HG03342 (cell line): ENCODE measurements around the gene CCDC201.

Source experiments
- ATAC-seq: cut with Tn5 transposase; IDR thresholded peaks from one replicate; pipeline ENCODE4 v1.9.1; 2021; ENCODE audit warnings: mild to moderate bottlenecking, moderate library complexity; ENCODE audit not compliant: unreplicated experiment

CCDC201 gene

GRCh38 chr7:45893996-45894664 is 21.2 kb upstream of the CCDC201 start:
- no peak for ATAC-seq

- no peak for ATAC-seq
Observed at GRCh38 chr7:45893374-45893995, 20.6 kb upstream of the CCDC201 start.

GRCh38 chr7:45892407-45893035 is 19.6 kb upstream of the CCDC201 start:
- no peak for ATAC-seq

GRCh38 chr7:45891462-45892402 is 18.9 kb upstream of the CCDC201 start:
- no peak for ATAC-seq

- no peak for ATAC-seq
Observed at GRCh38 chr7:45890902-45891461, 18.1 kb upstream of the CCDC201 start.

- no peak for ATAC-seq
Observed at GRCh38 chr7:45890125-45890901, 17.4 kb upstream of the CCDC201 start.

GRCh38 chr7:45889367-45890067 is 16.6 kb upstream of the CCDC201 start:
- ATAC-seq, result no peak

- no peak for ATAC-seq
Observed at GRCh38 chr7:45888993-45889366, 16.1 kb upstream of the CCDC201 start.

GRCh38 chr7:45888185-45888992 is 15.5 kb upstream of the CCDC201 start, which contains the start of gene IGFBP1:
TSS of gene IGFBP1 (plus strand) at chr7:45888488. CDS start at chr7:45888653, 165 bp downstream.
- ATAC-seq, result no peak

- no peak for ATAC-seq
Observed at GRCh38 chr7:45886931-45887667, 14.2 kb upstream of the CCDC201 start.

GRCh38 chr7:45885264-45885882 is 12.5 kb upstream of the CCDC201 start:
- ATAC-seq, result no peak

GRCh38 chr7:45884136-45884535 is 11.3 kb upstream of the CCDC201 start:
- ATAC-seq, result no peak

GRCh38 chr7:45882465-45882810 is 9.6 kb upstream of the CCDC201 start:
- no peak for ATAC-seq

- ATAC-seq, result no peak
Observed at GRCh38 chr7:45881759-45882464, 9.0 kb upstream of the CCDC201 start.

- no peak for ATAC-seq
Observed at GRCh38 chr7:45881280-45881758, 8.4 kb upstream of the CCDC201 start.

GRCh38 chr7:45880433-45880860 is 7.6 kb upstream of the CCDC201 start:
- ATAC-seq, result no peak
